IMR-90 (cell line): ENCODE measurements around the gene CDCP1. TPM values are rescaled to one million over a fixed set of nuclear protein-coding genes. Genes with fewer than 3 reads are reported as not detected.

Experiments used
- ATAC-seq: fragments of 200-7000 bp; cut with Tn5 transposase; 2 replicates; pipeline ENCODE4 v1.9.1; 2020; ENCODE audit warnings: low read depth, mild to moderate bottlenecking, moderate library complexity
- BruUV-seq: library from RNA; stranded (reverse); fragments of 400-500 nt; replicated peaks from 2 replicates; lab custom pipeline; 2021; lab: Mats Ljungman, UMichigan
- CTCF ChIA-PET: fragments of 300-600 bp; formaldehyde crosslinking; extraction: SDS; loops from one replicate; lab custom pipeline; 2021; ENCODE audit warnings: antibody characterized with exemption; lab: Yijun Ruan, JAX
- POLR2A ChIA-PET: fragments of 300-600 bp; sonication (Branson Sonifier 250); formaldehyde crosslinking; loops from one replicate; lab custom pipeline; 2022; ENCODE audit warnings: antibody characterized with exemption; ENCODE audit not compliant: unreplicated experiment; lab: Charles Lee
- DNase-seq: peaks from one replicate; pipeline ENCODE4 v3.0.0; 2013
- H2AFZ ChIP-seq: replicated peaks from 2 replicates; pipeline ENCODE3; 2013; ENCODE audit warnings: low read length, mild to moderate bottlenecking; ENCODE audit not compliant: poor library complexity
- H2AK5ac ChIP-seq: 2 replicates; pipeline ENCODE4 v1.6.1; 2013; ENCODE audit warnings: low read depth, low read length, inconsistent platforms
- H2AK9ac ChIP-seq: replicated peaks from 2 replicates; pipeline ENCODE3; 2013; ENCODE audit warnings: mild to moderate bottlenecking, low read depth, low read length, moderate library complexity; ENCODE audit not compliant: poor library complexity
- H2BK120ac ChIP-seq: 2 replicates; pipeline ENCODE4 v1.6.1; 2013; ENCODE audit warnings: low read depth, low read length, inconsistent platforms
- H2BK15ac ChIP-seq: 3 replicates; pipeline ENCODE4 v1.6.1; 2013; ENCODE audit warnings: low read depth, low read length, inconsistent platforms
- H2BK20ac ChIP-seq: 2 replicates; pipeline ENCODE4 v1.6.1; 2013; ENCODE audit warnings: low read depth, mild to moderate bottlenecking, inconsistent platforms, low read length, moderate library complexity
- H2BK5ac ChIP-seq: 2 replicates; pipeline ENCODE4 v1.6.1; 2013; ENCODE audit warnings: mild to moderate bottlenecking, low read depth, low read length, inconsistent platforms; ENCODE audit not compliant: poor library complexity, severe bottlenecking
- H3K14ac ChIP-seq: replicated peaks from 2 replicates; pipeline ENCODE4 v1.6.1; 2013; ENCODE audit warnings: low read depth, low read length, inconsistent platforms
- H3K18ac ChIP-seq: 2 replicates; pipeline ENCODE4 v1.6.1; 2013; ENCODE audit warnings: low read depth, low read length, control low read depth
- H3K23ac ChIP-seq: 2 replicates; pipeline ENCODE4 v1.6.1; 2013; ENCODE audit warnings: low read depth, low read length, inconsistent platforms
- H3K27ac ChIP-seq: 2 replicates; pipeline ENCODE4 v1.5.1; 2013; ENCODE audit warnings: mild to moderate bottlenecking, control low read depth, low read length; ENCODE audit not compliant: insufficient read depth
- H3K27me3 ChIP-seq: 2 replicates; pipeline ENCODE4 v1.6.1; 2013; ENCODE audit warnings: low read length; ENCODE audit not compliant: control insufficient read depth, insufficient read depth
- H3K36me3 ChIP-seq: 2 replicates; pipeline ENCODE4 v1.6.1; 2013; ENCODE audit warnings: low read length, mixed read lengths; ENCODE audit not compliant: control insufficient read depth, insufficient read depth
- H3K4ac ChIP-seq: 2 replicates; pipeline ENCODE4 v1.6.1; 2013; ENCODE audit warnings: low read depth, low read length, inconsistent platforms
- H3K4me1 ChIP-seq: 2 replicates; pipeline ENCODE4 v1.6.1; 2013; ENCODE audit warnings: low read length, mixed read lengths; ENCODE audit not compliant: control insufficient read depth, insufficient read depth
- H3K4me2 ChIP-seq: 2 replicates; pipeline ENCODE4 v1.6.1; 2013; ENCODE audit warnings: low read depth, mild to moderate bottlenecking, control low read depth, low read length, moderate library complexity
- H3K4me3 ChIP-seq: 2 replicates; pipeline ENCODE4 v1.5.1; 2013; ENCODE audit warnings: low read depth, mild to moderate bottlenecking, control low read depth, low read length, moderate library complexity; ENCODE audit not compliant: insufficient read depth
- H3K56ac ChIP-seq: 2 replicates; pipeline ENCODE4 v1.6.1; 2013; ENCODE audit warnings: low read length, inconsistent platforms; ENCODE audit not compliant: insufficient read depth; ENCODE audit errors: extremely low read depth
- H3K79me1 ChIP-seq, 2 experiments: 2 replicates each; pipeline ENCODE4 v1.6.1; 2013; ENCODE audit warnings: low read length in 2 of 2, inconsistent platforms in 1 of 2, low read depth in 1 of 2
- H3K9ac ChIP-seq: 2 replicates; pipeline ENCODE4 v1.6.1; 2013; ENCODE audit warnings: low read depth, low read length, control low read depth
- H3K9me1 ChIP-seq: 2 replicates; pipeline ENCODE4 v1.6.1; 2013; ENCODE audit warnings: low read length, inconsistent platforms; ENCODE audit not compliant: insufficient read depth
- H3K9me3 ChIP-seq: 2 replicates; pipeline ENCODE4 v1.6.1; 2013; ENCODE audit warnings: low read length; ENCODE audit not compliant: control insufficient read depth, insufficient read depth
- H4K20me1 ChIP-seq: 2 replicates; pipeline ENCODE4 v1.6.1; 2013; ENCODE audit warnings: low read length, inconsistent platforms; ENCODE audit not compliant: insufficient read depth
- H4K5ac ChIP-seq: 2 replicates; pipeline ENCODE4 v1.6.1; 2013; ENCODE audit warnings: mild to moderate bottlenecking, low read depth, low read length, control low read depth
- H4K8ac ChIP-seq, 2 experiments: 2 replicates each; pipeline ENCODE4 v1.6.1; 2013; ENCODE audit warnings: low read depth in 2 of 2, low read length in 2 of 2, control low read depth in 1 of 2, inconsistent platforms in 1 of 2
- H4K91ac ChIP-seq: 2 replicates; pipeline ENCODE4 v1.6.1; 2013; ENCODE audit warnings: low read depth, low read length, inconsistent platforms; ENCODE audit not compliant: insufficient read depth
- CEBPB ChIP-seq: IDR thresholded peaks from 2 replicates; pipeline ENCODE4 v1.6.1; 2012; ENCODE audit warnings: low read depth, low read length, improper control_type of control experiment
- ELK1 ChIP-seq: fragments of 150-350 bp; IDR thresholded peaks from 2 replicates; pipeline ENCODE4 v1.6.1; 2016; ENCODE audit warnings: low read depth, mild to moderate bottlenecking, low read length, moderate library complexity, borderline replicate concordance
- FOS ChIP-seq: fragments of 150-350 bp; IDR thresholded peaks from 2 replicates; pipeline ENCODE4 v1.6.1; 2016; ENCODE audit warnings: low read depth, low read length
- MAZ ChIP-seq: IDR thresholded peaks from 2 replicates; pipeline ENCODE4 v1.6.1; 2012; ENCODE audit warnings: low read depth, mild to moderate bottlenecking, low read length, improper control_type of control experiment, moderate library complexity, borderline replicate concordance
- MXI1 ChIP-seq: IDR thresholded peaks from 2 replicates; pipeline ENCODE4 v1.6.1; 2012; ENCODE audit warnings: low read depth, mild to moderate bottlenecking, low read length, moderate library complexity, borderline replicate concordance
- RCOR1 ChIP-seq: IDR thresholded peaks from 2 replicates; pipeline ENCODE4 v1.6.1; 2012; ENCODE audit warnings: mild to moderate bottlenecking, low read length, improper control_type of control experiment; ENCODE audit not compliant: insufficient replicate concordance
- WGBS, 2 experiments: methylation state at CpG; one replicate each; pipeline versions ENCODE4 v1.1.5 to v1.1.7; 2013; ENCODE audit warnings: missing lambda C conversion rate in 2 of 2; ENCODE audit not compliant: insufficient read length in 1 of 2; ENCODE audit errors: extremely low coverage in 2 of 2; 5-methylcytosine and 5-hydroxymethylcytosine counted together
- dilution Hi-C: fragments of 300-500 bp; cut with HindIII; formaldehyde crosslinking; loops from one replicate; pipeline ENCODE4 v1.14.3; 2018; ENCODE audit warnings: low sequenced_read_pairs; ENCODE audit not compliant: unreplicated experiment
- in situ Hi-C: fragments of 300-500 bp; cut with MboI; formaldehyde crosslinking; loops from 3 replicates; pipeline ENCODE4 v1.14.3; 2019; ENCODE audit warnings: low sequenced_read_pairs, inconsistent platforms, mixed read lengths
- intact Hi-C: fragments of 100-400 bp; cut with micrococcal nuclease; formaldehyde crosslinking; loops from 2 replicates; pipeline ENCODE4 v1.10.0; 2022
- polyA plus RNA-seq, 3 experiments: library from polyadenylated mRNA; depleted of rRNA; stranded (reverse); fragments of >200 nt; gene quantifications; 2 replicates each; pipeline ENCODE4 v1.2.3, GENCODE V29; 2012; ENCODE audit warnings: low replicate concordance in 1 of 3
- total RNA-seq: library from RNA; depleted of rRNA; stranded (reverse); fragments of >200 nt; gene quantifications from 2 replicates; pipeline ENCODE4 v1.2.3, GENCODE V29; 2012

The CDCP1 gene
- total and polyA plus RNA-seq, 2 of the 4 experiments (the other 2 are of a cell fraction) = 2.5 to 3.8 TPM

- H2BK120ac ChIP-seq = peak overlapping the region; percentile 76; the same call in 1 of the 2 replicates
- H2BK5ac ChIP-seq = no peak overlapping the region
- peak overlapping the region; percentile 74; the same call in 1 of the 2 replicates for H4K5ac ChIP-seq
- H3K14ac ChIP-seq = peak overlapping the region; percentile 75
- WGBS, 2 experiments = 60% methylated on average over 1 of the region's 8 CpGs; no CpG with 5 or more reads in 1 of the 2 experiments
- no peak overlapping the region for H2AK9ac ChIP-seq
- peak overlapping the region; percentile 40; the same call in 1 of the 2 replicates for H3K18ac ChIP-seq
- peak overlapping the region; percentile 70; the same call in 1 of the 3 replicates for H2BK15ac ChIP-seq
- no peak overlapping the region for H3K56ac ChIP-seq
- H3K4ac ChIP-seq = peak overlapping the region; percentile 78
- dilution Hi-C loops = no loop called here
- H3K4me3 ChIP-seq = no peak overlapping the region
- peaks cover 32% of the 10 kb centered on the region for H3K9me1 ChIP-seq
- peak overlapping the region in 1 of 2 experiments; percentile 45; a peak in 2 of 4 replicates for H4K8ac ChIP-seq
- ATAC-seq (no peak), DNase-seq (no peak)
- no peak overlapping the region for H3K4me2 ChIP-seq
- in situ Hi-C loops = no loop called here
- H2AK5ac ChIP-seq = peak overlapping the region; percentile 64
- ChIA-PET CTCF (no interaction called here), POLR2A (interaction anchor here (0.6 kb wide), 1 partner anchor 134 kb away, joined by 3 read pairs; no protein-coding TSS in a partner anchor)
- peaks cover 26% of the 10 kb centered on the region for H3K4me1 ChIP-seq
- peaks cover 9% of the 10 kb centered on the region; the same call in 1 of the 2 replicates for H3K36me3 ChIP-seq
- no peaks in the 10 kb centered on the region for H4K20me1 ChIP-seq
- no peaks in the 10 kb centered on the region for H3K27me3 ChIP-seq
- intact Hi-C loops = no loop called here
- no peak overlapping the region for H3K23ac ChIP-seq
- H3K79me1 ChIP-seq = peaks cover 0 to 13% of the 10 kb centered on the region in 2 experiments; a peak in 2 of 4 replicates
- BruUV-seq = no TSS peak
- no peak overlapping the region for H3K9ac ChIP-seq
- no peak for TF ChIP-seq CEBPB
- no peak for TF ChIP-seq FOS
- no peak for TF ChIP-seq MAZ
- TF ChIP-seq RCOR1 = no peak
- no peak for TF ChIP-seq ELK1
- no peak for TF ChIP-seq MXI1
- peaks cover 5% of the 10 kb centered on the region for H3K9me3 ChIP-seq
- H4K91ac ChIP-seq = peak overlapping the region; percentile 13; the same call in 1 of the 2 replicates
- no peak overlapping the region for H2AFZ ChIP-seq
- peak overlapping the region; percentile 71; the same call in 1 of the 2 replicates for H2BK20ac ChIP-seq
- no peak overlapping the region for H3K27ac ChIP-seq
Measured at GRCh38 chr3:45088543-45089358, 57.4 kb downstream of the CDCP1 start.
